HCT116 (cell line): ENCODE measurements around the gene CELF2. TPM values are rescaled to one million over a fixed set of nuclear protein-coding genes. Genes with fewer than 3 reads are reported as not detected.

Source experiments
- ATAC-seq: fragments of 200-7000 bp; cut with Tn5 transposase; 2 replicates; pipeline ENCODE4 v1.9.1; 2020; ENCODE audit warnings: mild to moderate bottlenecking, moderate library complexity
- BruUV-seq: library from RNA; stranded (reverse); fragments of 400-500 nt; replicated peaks from 2 replicates; lab custom pipeline; 2021; lab: Mats Ljungman, UMichigan
- CTCF ChIA-PET: fragments of 300-600 bp; sonication (Branson Sonifier 250); formaldehyde crosslinking; loops from one replicate; lab custom pipeline; 2021; ENCODE audit warnings: antibody characterized with exemption; lab: Charles Lee
- POLR2A ChIA-PET: fragments of 300-600, 350-600 bp; sonication (Branson Sonifier 250); formaldehyde crosslinking; loops from one replicate; lab custom pipeline; 2021; ENCODE audit warnings: antibody characterized with exemption; lab: Charles Lee
- RAD21 ChIA-PET, 2 experiments: fragments of 300-600 bp; sonication (Branson Sonifier 250); formaldehyde crosslinking; loops; one replicate each; lab custom pipeline; 2023; ENCODE audit warnings: low total read pairs in 2 of 2; ENCODE audit not compliant: uncharacterized antibody in 2 of 2, unreplicated experiment in 2 of 2, low non-redundant PET in 1 of 2; lab: Charles Lee
- DNase-seq: peaks from one replicate; pipeline ENCODE4 v3.0.0-alpha.2; 2010; ENCODE audit warnings: low read depth, low spot score
- H2AFZ ChIP-seq: fragments of 200-600 bp; shearing (Covaris generic), sonication (generic); 2 replicates; pipeline ENCODE4 v1.6.1; 2017; ENCODE audit warnings: low read depth, mixed run types, mixed read lengths, antibody characterized with exemption, low read length; ENCODE audit not compliant: poor library complexity, severe bottlenecking
- H3K27ac ChIP-seq: 2 replicates; pipeline ENCODE4 v1.5.1; 2012; ENCODE audit warnings: low read depth, low read length
- H3K27me3 ChIP-seq: fragments of 200-600 bp; sonication (generic); 2 replicates; pipeline ENCODE4 v1.6.1; 2016; ENCODE audit warnings: mixed run types, low read length, mixed read lengths; ENCODE audit not compliant: insufficient read depth
- H3K36me3 ChIP-seq, 2 experiments: fragments of 200-500 bp in 1 of 2; fragments of 200-600 bp in 1 of 2; sonication (Bioruptor generic) in 1 of 2; sonication (generic) in 1 of 2; 2 replicates each; pipeline versions ENCODE4 v1.5.1 to v1.6.1; 2014 to 2016; ENCODE audit warnings: low read length in 2 of 2, inconsistent platforms in 1 of 2, mixed read lengths in 1 of 2, mixed run types in 1 of 2; ENCODE audit not compliant: insufficient read depth in 2 of 2, control insufficient read depth in 1 of 2
- H3K4me1 ChIP-seq, 2 experiments: fragments of 200-600 bp in 1 of 2; sonication (generic) in 1 of 2; 2 replicates each; pipeline versions ENCODE4 v1.5.1 to v1.6.1; 2012 to 2017; ENCODE audit warnings: low read length in 2 of 2, inconsistent platforms in 1 of 2, mild to moderate bottlenecking in 1 of 2, mixed read lengths in 1 of 2, mixed run types in 1 of 2, moderate library complexity in 1 of 2; ENCODE audit not compliant: insufficient read depth in 2 of 2, control insufficient read depth in 1 of 2
- H3K4me2 ChIP-seq: fragments of 200-600 bp; sonication (generic); 2 replicates; pipeline ENCODE4 v1.6.1; 2017; ENCODE audit warnings: mixed run types, low read length, mixed read lengths
- H3K4me3 ChIP-seq, 2 experiments: fragments of 200-600 bp in 1 of 2; sonication (generic) in 1 of 2; replicated peaks in 1 of 2; 2 replicates each; pipeline ENCODE4 v1.5.1; 2011 to 2016; ENCODE audit warnings: low read length in 2 of 2, control low read depth in 1 of 2, low read depth in 1 of 2, mild to moderate bottlenecking in 1 of 2, mixed read lengths in 1 of 2, mixed run types in 1 of 2
- H3K79me2 ChIP-seq: fragments of 200-600 bp; sonication (generic); 2 replicates; pipeline ENCODE4 v1.6.1; 2017; ENCODE audit warnings: mild to moderate bottlenecking, mixed run types, low read length, moderate library complexity, mixed read lengths; ENCODE audit not compliant: insufficient read depth
- H3K9ac ChIP-seq: fragments of 200-600 bp; sonication (generic); 2 replicates; pipeline ENCODE4 v1.6.1; 2016; ENCODE audit warnings: low read length, mixed read lengths
- H3K9me2 ChIP-seq: fragments of 200-600 bp; sonication (generic), shearing (Covaris generic); 2 replicates; pipeline ENCODE4 v1.6.1; 2017; ENCODE audit warnings: mixed run types, mild to moderate bottlenecking, moderate library complexity; ENCODE audit not compliant: insufficient read depth
- H3K9me3 ChIP-seq, 2 experiments: fragments of 200-500 bp in 1 of 2; fragments of 200-600 bp in 1 of 2; sonication (Bioruptor generic) in 1 of 2; sonication (generic) in 1 of 2; 2 replicates each; pipeline ENCODE4 v1.6.1; 2014 to 2017; ENCODE audit warnings: low read length in 2 of 2, mixed read lengths in 2 of 2, inconsistent platforms in 1 of 2, low read depth in 1 of 2, mild to moderate bottlenecking in 1 of 2, mixed run types in 1 of 2, moderate library complexity in 1 of 2; ENCODE audit not compliant: control insufficient read depth in 1 of 2, insufficient read depth in 1 of 2
- H4K20me1 ChIP-seq: fragments of 200-600 bp; sonication (generic), shearing (Covaris generic); 2 replicates; pipeline ENCODE4 v1.6.1; 2017; ENCODE audit warnings: mixed run types, mild to moderate bottlenecking, moderate library complexity; ENCODE audit not compliant: insufficient read depth
- ATF3 ChIP-seq: IDR thresholded peaks from 2 replicates; pipeline ENCODE4 v1.6.1; 2012
- EZH2 ChIP-seq: fragments of 200-600 bp; sonication (generic); IDR thresholded peaks from 2 replicates; pipeline ENCODE4 v1.6.1; 2017; ENCODE audit warnings: antibody characterized with exemption, mixed run types
- MAX ChIP-seq: IDR thresholded peaks from 2 replicates; pipeline ENCODE4 v1.6.1; 2012
- RAD21 ChIP-seq: IDR thresholded peaks from 2 replicates; pipeline ENCODE4 v1.6.1; 2012; ENCODE audit warnings: low read depth, mild to moderate bottlenecking
- SP1 ChIP-seq: IDR thresholded peaks from 2 replicates; pipeline ENCODE4 v1.6.1; 2012; ENCODE audit warnings: low read depth
- SRF ChIP-seq: IDR thresholded peaks from 2 replicates; pipeline ENCODE4 v1.6.1; 2012; ENCODE audit warnings: low read depth
- TCF7L2 ChIP-seq: IDR thresholded peaks from 2 replicates; pipeline ENCODE4 v1.7.0; 2011; ENCODE audit warnings: borderline replicate concordance, inconsistent platforms; ENCODE audit not compliant: insufficient read depth, insufficient read length; ENCODE audit errors: extremely low read depth
- YY1 ChIP-seq: IDR thresholded peaks from 2 replicates; pipeline ENCODE4 v1.6.1; 2011; ENCODE audit warnings: low read length, low read depth, moderate library complexity, mild to moderate bottlenecking; ENCODE audit not compliant: insufficient replicate concordance; ENCODE audit errors: extremely low read depth
- ZFX ChIP-seq: fragments of 450-650 bp; IDR thresholded peaks from 2 replicates; pipeline ENCODE4 v1.6.1; 2017
- ZNF274 ChIP-seq: fragments of 200-500 bp; sonication (Bioruptor generic); IDR thresholded peaks from 2 replicates; pipeline ENCODE4 v1.6.1; 2014; ENCODE audit warnings: mild to moderate bottlenecking, low read depth, low read length, inconsistent platforms
- intact Hi-C: fragments of 100-400 bp; cut with micrococcal nuclease; formaldehyde crosslinking; loops from 2 replicates; pipeline ENCODE4 v1.10.0; 2022
- total RNA-seq: library from RNA; stranded (reverse); gene quantifications from one replicate; pipeline ENCODE4 v1.2.1, GENCODE V29; 2021; ENCODE audit not compliant: unreplicated experiment

CELF2 gene
- total RNA-seq, 1 experiment from 2014 or later = 0.66 TPM

GRCh38 chr10:11050301-11051287 lies 32.9 kb downstream of the CELF2 start:
- H3K4me2 ChIP-seq = no peak overlapping the region
- BruUV-seq = no TSS peak
- no peak for TF ChIP-seq ZNF274
- no peak for TF ChIP-seq MAX
- TF ChIP-seq RAD21 = no peak
- no peak for TF ChIP-seq ATF3
- no peak for TF ChIP-seq TCF7L2
- no peak for TF ChIP-seq ZFX
- no peak for TF ChIP-seq SRF
- TF ChIP-seq SP1 = no peak
- TF ChIP-seq EZH2 = no peak
- no peak for TF ChIP-seq YY1
- H3K27ac ChIP-seq = no peak overlapping the region
- H3K79me2 ChIP-seq = no peaks in the 10 kb centered on the region
- H4K20me1 ChIP-seq = no peaks in the 10 kb centered on the region
- H3K9me3 ChIP-seq = no peaks in the 10 kb centered on the region; a peak in 2 of 4 replicates
- RAD21 ChIA-PET = no interaction called here
- no peaks in the 10 kb centered on the region for H3K9me2 ChIP-seq
- CTCF ChIA-PET = no interaction called here
- POLR2A ChIA-PET = no interaction called here
- no peak for DNase-seq
- ATAC-seq = no peak
- intact Hi-C loops = no loop called here
- no peaks in the 10 kb centered on the region for H3K27me3 ChIP-seq
- no peak overlapping the region for H3K9ac ChIP-seq
- H3K4me1 ChIP-seq = no peaks in the 10 kb centered on the region
- H3K36me3 ChIP-seq = no peaks in the 10 kb centered on the region
- no peak overlapping the region for H3K4me3 ChIP-seq
- no peak overlapping the region for H2AFZ ChIP-seq
